ENCODE measurements around the gene OSTM1. TPM values are rescaled to one million over a fixed set of nuclear protein-coding genes. Genes with fewer than 3 reads are reported as not detected.

The OSTM1 gene
- total and polyA plus RNA-seq, 10 of the 15 experiments (the other 5 are each of a cell fraction or from before 2014, with no cell fraction given), result 3.0 to 17.1 (median 5.8) TPM

- no peaks in the 10 kb centered on the region; a peak in 1 of 4 replicates for H3K27me3 ChIP-seq (replicated peaks in 1 of 2; ENCODE audit: control insufficient read depth in 2 of 2, insufficient read depth in 2 of 2, low read length in 1 of 2)
- no peaks in the 10 kb centered on the region for H4K20me1 ChIP-seq (ENCODE audit: control insufficient read depth, insufficient read depth)
- no peak overlapping the region for H3K27ac ChIP-seq (ENCODE audit: control insufficient read depth, insufficient read depth)
- ATAC-seq (no peak), DNase-seq (ENCODE audit: low read depth, low spot score) (no peak), FAIRE-seq (no peak)
- SMC1A ChIA-PET (ENCODE audit: uncharacterized antibody, unreplicated experiment), result no interaction called here
- H3K4me1 ChIP-seq (ENCODE audit: control insufficient read depth, insufficient read depth, low read length), result no peaks in the 10 kb centered on the region
- POLR2A ChIA-PET, result no interaction called here
- in situ Hi-C loops (cut with MboI) (no loop called here), intact Hi-C loops (cut with micrococcal nuclease; ENCODE audit: unreplicated experiment) (no loop called here)
- BruUV-seq (replicated peaks), result no TSS peak
- CTCF ChIA-PET, result no interaction called here
- RAD21 ChIA-PET (ENCODE audit: unreplicated experiment), result no interaction called here
- no peaks in the 10 kb centered on the region for H3K79me2 ChIP-seq (ENCODE audit: control insufficient read depth, insufficient read depth, low read length)
- H3K4me2 ChIP-seq (ENCODE audit: control insufficient read depth, insufficient read depth), result no peak overlapping the region
- no peak overlapping the region for H3K9ac ChIP-seq (ENCODE audit: control insufficient read depth, insufficient read depth, low read length)
- no peaks in the 10 kb centered on the region for H3K36me3 ChIP-seq (ENCODE audit: control insufficient read depth in 2 of 2, insufficient read depth in 2 of 2, low read length in 1 of 2)
- no peaks in the 10 kb centered on the region for H3K9me3 ChIP-seq (replicated peaks; ENCODE audit: control insufficient read depth, insufficient read depth, low read length)
- no peak overlapping the region for H3K4me3 ChIP-seq
- no peak overlapping the region for H2AFZ ChIP-seq (ENCODE audit: control insufficient read depth, low read depth, low read length)
- no peak for TF ChIP-seq CREM (IDR thresholded peaks at IDR 0.05; ENCODE audit: low read depth)
- no peak for TF ChIP-seq BMI1 (IDR thresholded peaks at IDR 0.05; ENCODE audit: borderline replicate concordance)
- no peak for TF ChIP-seq JUNB (IDR thresholded peaks at IDR 0.05)
- TF ChIP-seq ZNF217 (IDR thresholded peaks at IDR 0.05), result no peak
These were observed 75.2 kb downstream of the OSTM1 start for GRCh38 chr6:107999341-107999740.

- no peak overlapping the region for H3K4me3 ChIP-seq
- POLR2A ChIA-PET, result interaction anchor here (0.5 to 0.6 kb wide), 2 partner anchors 9 to 696 kb away, joined by 3 read pairs; no protein-coding TSS in a partner anchor
- CTCF ChIA-PET, result interaction anchor here (1.6 to 2.1 kb wide), 2 partner anchors 12 to 58 kb away, joined by 6 to 10 read pairs; no protein-coding TSS in a partner anchor
- 68% methylated on average over 9 of the region's 9 CpGs for WGBS (ENCODE audit: insufficient coverage, insufficient replicate concordance, low lambda C conversion rate, missing lambda C conversion rate)
- no peaks in the 10 kb centered on the region for H4K20me1 ChIP-seq (ENCODE audit: control insufficient read depth, insufficient read depth)
- no peak overlapping the region for H3K9ac ChIP-seq (ENCODE audit: control insufficient read depth, insufficient read depth, low read length)
- ATAC-seq (no peak), DNase-seq (ENCODE audit: low read depth, low spot score) (no peak), FAIRE-seq (no peak)
- intact Hi-C loops (cut with micrococcal nuclease; ENCODE audit: unreplicated experiment) (no loop called here), in situ Hi-C loops (cut with MboI) (no loop called here)
- no peaks in the 10 kb centered on the region for H3K27me3 ChIP-seq (replicated peaks in 1 of 2; ENCODE audit: control insufficient read depth in 2 of 2, insufficient read depth in 2 of 2, low read length in 1 of 2)
- no peaks in the 10 kb centered on the region for H3K79me2 ChIP-seq (ENCODE audit: control insufficient read depth, insufficient read depth, low read length)
- BruUV-seq (replicated peaks), result no TSS peak
- SMC1A ChIA-PET (ENCODE audit: uncharacterized antibody, unreplicated experiment), result interaction anchor here (0.6 to 1.8 kb wide), 3 partner anchors 9 to 26 kb away, joined by 3 to 5 read pairs (median 3); no protein-coding TSS in a partner anchor
- H3K4me1 ChIP-seq (ENCODE audit: control insufficient read depth, insufficient read depth, low read length), result no peaks in the 10 kb centered on the region
- H3K36me3 ChIP-seq (ENCODE audit: control insufficient read depth in 2 of 2, insufficient read depth in 2 of 2, low read length in 1 of 2), result no peaks in the 10 kb centered on the region
- no peak overlapping the region for H3K27ac ChIP-seq (ENCODE audit: control insufficient read depth, insufficient read depth)
- RAD21 ChIA-PET (ENCODE audit: unreplicated experiment), result no interaction called here
- no peaks in the 10 kb centered on the region for H3K9me3 ChIP-seq (replicated peaks; ENCODE audit: control insufficient read depth, insufficient read depth, low read length)
- H3K4me2 ChIP-seq (ENCODE audit: control insufficient read depth, insufficient read depth), result no peak overlapping the region
- H2AFZ ChIP-seq (ENCODE audit: control insufficient read depth, low read depth, low read length), result no peak overlapping the region; the same call in 1 of the 2 replicates
- no peak for TF ChIP-seq NFYA (IDR thresholded peaks at IDR 0.05; ENCODE audit: borderline replicate concordance, low read depth, low read length)
- no peak for TF ChIP-seq IRF5 (IDR thresholded peaks at IDR 0.05; ENCODE audit: borderline replicate concordance)
- TF ChIP-seq LARP7 (IDR thresholded peaks at IDR 0.05), result no peak
- no peak for TF ChIP-seq TARDBP (IDR thresholded peaks at IDR 0.05; ENCODE audit: borderline replicate concordance)
- TF ChIP-seq MEF2A (IDR thresholded peaks at IDR 0.05; ENCODE audit: insufficient read depth, low read depth, low read length), result no peak
- TF ChIP-seq ZBED1 (IDR thresholded peaks at IDR 0.05; ENCODE audit: borderline replicate concordance), result no peak
- TF ChIP-seq NFIC (IDR thresholded peaks at IDR 0.05; ENCODE audit: low read depth, low read length), result no peak
- TF ChIP-seq MEF2B (IDR thresholded peaks at IDR 0.05; ENCODE audit: partially characterized antibody, poor library complexity, severe bottlenecking), result no peak
- no peak for TF ChIP-seq TBL1XR1 (IDR thresholded peaks at IDR 0.05; ENCODE audit: low read depth, low read length)
- TF ChIP-seq NRF1 (conservative IDR thresholded peaks at IDR 0.05; ENCODE audit: low read depth, low read length), result no peak
- no peak for TF ChIP-seq ZNF207 (IDR thresholded peaks at IDR 0.05; ENCODE audit: borderline replicate concordance)
- no peak for TF ChIP-seq ZNF24 (IDR thresholded peaks at IDR 0.05)
- no peak for TF ChIP-seq HSF1 (IDR thresholded peaks at IDR 0.05; ENCODE audit: low read depth, low read length)
These were observed 82.6 kb downstream of the OSTM1 start for GRCh38 chr6:107991772-107992550.
